Measurements from ENCODE around the gene CGB8. TPM values are rescaled to one million over a fixed set of nuclear protein-coding genes. Genes with fewer than 3 reads are reported as not detected.

CGB8 gene
- total RNA-seq, 3 donors from 2014 or later = not detected

- Histone ChIP-seq H3K27ac (no peak overlapping the region), H3K36me3 (peaks cover 4% of the 10 kb centered on the region), H3K4me1 (peaks cover 0 to 4% of the 10 kb centered on the region in 2 donors), H3K27me3 (no peaks in the 10 kb centered on the region), H3K4me3 (no peak overlapping the region), H3K9me3 (no peaks in the 10 kb centered on the region)
- DNase-seq (ENCODE audit: low spot score in 2 of 2) = no peak
- TF ChIP-seq POLR2AphosphoS5 (IDR thresholded peaks at IDR 0.05) (no peak), POLR2A (IDR thresholded peaks at IDR 0.05) (no peak), CTCF (IDR thresholded peaks at IDR 0.05) (no peak)
- intact Hi-C loops (cut with DNase I; ENCODE audit: low total_unique reads) = no loop called here
Observed at GRCh38 chr19:49014123-49014869, 34.6 kb downstream of the CGB8 start.

- intact Hi-C loops (cut with DNase I; ENCODE audit: low total_unique reads) = no loop called here
- no peaks in the 10 kb centered on the region for H3K4me1 ChIP-seq
- peaks cover 9% of the 10 kb centered on the region for H3K36me3 ChIP-seq
- TF ChIP-seq POLR2A (IDR thresholded peaks at IDR 0.05) = no peak
- no peak for TF ChIP-seq POLR2AphosphoS5 (IDR thresholded peaks at IDR 0.05)
- no peak for TF ChIP-seq CTCF (IDR thresholded peaks at IDR 0.05)
- H3K9me3 ChIP-seq = no peaks in the 10 kb centered on the region
- DNase-seq (ENCODE audit: low spot score in 2 of 2) = no peak
- H3K4me3 ChIP-seq = no peak overlapping the region
- no peak overlapping the region for H3K27ac ChIP-seq
- H3K27me3 ChIP-seq = no peaks in the 10 kb centered on the region
Observed at GRCh38 chr19:49011194-49011593, 37.7 kb downstream of the CGB8 start.

GRCh38 chr19:49010453-49010852 is 38.5 kb downstream of the CGB8 start:
- Histone ChIP-seq H3K4me3 (no peak overlapping the region), H3K4me1 (no peaks in the 10 kb centered on the region), H3K27ac (no peak overlapping the region), H3K9me3 (no peaks in the 10 kb centered on the region), H3K36me3 (peaks cover 9% of the 10 kb centered on the region), H3K27me3 (no peaks in the 10 kb centered on the region)
- no peak for DNase-seq (ENCODE audit: low spot score in 2 of 2)
- intact Hi-C loops (cut with DNase I; ENCODE audit: low total_unique reads) = no loop called here
- no peak for TF ChIP-seq POLR2AphosphoS5 (IDR thresholded peaks at IDR 0.05)
- no peak for TF ChIP-seq POLR2A (IDR thresholded peaks at IDR 0.05)
- no peak for TF ChIP-seq CTCF (IDR thresholded peaks at IDR 0.05)

- intact Hi-C loops (cut with DNase I; ENCODE audit: low total_unique reads) = no loop called here
- H3K27me3 ChIP-seq = no peaks in the 10 kb centered on the region
- H3K9me3 ChIP-seq = no peaks in the 10 kb centered on the region
- H3K27ac ChIP-seq = no peak overlapping the region
- H3K4me3 ChIP-seq = no peak overlapping the region
- no peak for TF ChIP-seq CTCF (IDR thresholded peaks at IDR 0.05)
- TF ChIP-seq POLR2AphosphoS5 (IDR thresholded peaks at IDR 0.05) = no peak
- TF ChIP-seq POLR2A (IDR thresholded peaks at IDR 0.05) = no peak
- peaks cover 7% of the 10 kb centered on the region for H3K36me3 ChIP-seq
- no peak for DNase-seq (ENCODE audit: low spot score in 2 of 2)
- H3K4me1 ChIP-seq = no peaks in the 10 kb centered on the region
Observed at GRCh38 chr19:49009828-49010227, 39.1 kb downstream of the CGB8 start.

GRCh38 chr19:49006905-49007304 is 42.0 kb downstream of the CGB8 start:
- H3K36me3 ChIP-seq = peaks cover 5% of the 10 kb centered on the region

More at GRCh38 chr19:49006905-49007304, 42.0 kb downstream of the CGB8 start:
- intact Hi-C loops (cut with DNase I; ENCODE audit: low total_unique reads) = no loop called here
- TF ChIP-seq CTCF (IDR thresholded peaks at IDR 0.05) = no peak
- TF ChIP-seq POLR2A (IDR thresholded peaks at IDR 0.05) = no peak
- TF ChIP-seq POLR2AphosphoS5 (IDR thresholded peaks at IDR 0.05) = no peak
- Histone ChIP-seq H3K4me1 (no peaks in the 10 kb centered on the region), H3K27me3 (no peaks in the 10 kb centered on the region), H3K9me3 (no peaks in the 10 kb centered on the region), H3K4me3 (no peak overlapping the region), H3K27ac (no peak overlapping the region)
- no peak for DNase-seq (ENCODE audit: low spot score in 2 of 2)

Data from breast epithelium (tissue), 4 donors.